ENCODE measurements around the gene PEX11G.

The PEX11G gene

GRCh38 chr19:7428651-7429113 is 60.2 kb downstream of the PEX11G start:
- Histone ChIP-seq H3F3A (ENCODE audit: insufficient read depth) (no peaks in the 10 kb centered on the region), H2AFZ (ENCODE audit: low read depth, low read length, severe bottlenecking) (no peak overlapping the region), H3K9me3 (ENCODE audit: insufficient read depth, low read length) (no peaks in the 10 kb centered on the region), H3K79me2 (ENCODE audit: insufficient read depth, low read length) (peaks cover 14% of the 10 kb centered on the region), H3K36me3 (ENCODE audit: low read length) (no peaks in the 10 kb centered on the region), H3K27me3 (ENCODE audit: low read length) (no peaks in the 10 kb centered on the region), H3K9ac (ENCODE audit: low read length) (no peak overlapping the region), H3K4me3 (ENCODE audit: insufficient read depth, low read length, poor library complexity, severe bottlenecking) (no peak overlapping the region), H3K4me2 (ENCODE audit: low read depth, low read length, poor library complexity, severe bottlenecking) (no peak overlapping the region), H3K27ac (ENCODE audit: low read depth, low read length) (no peak overlapping the region), H3K9me2 (replicated peaks; ENCODE audit: insufficient read depth, low read length) (no peaks in the 10 kb centered on the region), H4K20me1 (ENCODE audit: low read depth, low read length) (no peaks in the 10 kb centered on the region; the same call in 1 of the 2 replicates)
- no peak for TF ChIP-seq CTCF (IDR thresholded peaks at IDR 0.05; ENCODE audit: insufficient read depth, low read length, poor library complexity, severe bottlenecking)
- TF ChIP-seq EZH2phosphoT487 (conservative IDR thresholded peaks at IDR 0.05; ENCODE audit: low read length), result no peak

GRCh38 chr19:7427944-7428343 is 60.9 kb downstream of the PEX11G start:
- no peaks in the 10 kb centered on the region; the same call in 1 of the 2 replicates for H4K20me1 ChIP-seq (ENCODE audit: low read depth, low read length)
- H3K4me3 ChIP-seq (ENCODE audit: insufficient read depth, low read length, poor library complexity, severe bottlenecking), result no peak overlapping the region
- no peaks in the 10 kb centered on the region for H3K27me3 ChIP-seq (ENCODE audit: low read length)
- no peak overlapping the region for H3K4me2 ChIP-seq (ENCODE audit: low read depth, low read length, poor library complexity, severe bottlenecking)
- H3K36me3 ChIP-seq (ENCODE audit: low read length), result 0 out of 2 replicates have a peak, but pooled peaks cover 3% of the 10 kb centered on the region
- no peak overlapping the region for H3K27ac ChIP-seq (ENCODE audit: low read depth, low read length)
- no peak for TF ChIP-seq CTCF (IDR thresholded peaks at IDR 0.05; ENCODE audit: insufficient read depth, low read length, poor library complexity, severe bottlenecking)
- TF ChIP-seq EZH2phosphoT487 (conservative IDR thresholded peaks at IDR 0.05; ENCODE audit: low read length), result no peak
- no peak overlapping the region for H3K9ac ChIP-seq (ENCODE audit: low read length)
- no peaks in the 10 kb centered on the region for H3K9me2 ChIP-seq (replicated peaks; ENCODE audit: insufficient read depth, low read length)
- H2AFZ ChIP-seq (ENCODE audit: low read depth, low read length, severe bottlenecking), result no peak overlapping the region
- H3K79me2 ChIP-seq (ENCODE audit: insufficient read depth, low read length), result peaks cover 16% of the 10 kb centered on the region
- no peaks in the 10 kb centered on the region for H3K9me3 ChIP-seq (ENCODE audit: insufficient read depth, low read length)
- H3F3A ChIP-seq (ENCODE audit: insufficient read depth), result no peaks in the 10 kb centered on the region

GRCh38 chr19:7426986-7427385 is 61.8 kb downstream of the PEX11G start:
- Histone ChIP-seq H3K4me2 (ENCODE audit: low read depth, low read length, poor library complexity, severe bottlenecking) (no peak overlapping the region), H3K9me3 (ENCODE audit: insufficient read depth, low read length) (no peaks in the 10 kb centered on the region), H3K4me3 (ENCODE audit: insufficient read depth, low read length, poor library complexity, severe bottlenecking) (no peak overlapping the region), H3K27ac (ENCODE audit: low read depth, low read length) (no peak overlapping the region), H3F3A (ENCODE audit: insufficient read depth) (no peaks in the 10 kb centered on the region), H3K27me3 (ENCODE audit: low read length) (no peaks in the 10 kb centered on the region), H2AFZ (ENCODE audit: low read depth, low read length, severe bottlenecking) (no peak overlapping the region), H3K79me2 (ENCODE audit: insufficient read depth, low read length) (peaks cover 18% of the 10 kb centered on the region), H3K9ac (ENCODE audit: low read length) (no peak overlapping the region), H3K36me3 (ENCODE audit: low read length) (0 out of 2 replicates have a peak, but pooled peaks cover 4% of the 10 kb centered on the region), H3K9me2 (replicated peaks; ENCODE audit: insufficient read depth, low read length) (no peaks in the 10 kb centered on the region), H4K20me1 (ENCODE audit: low read depth, low read length) (no peaks in the 10 kb centered on the region; the same call in 1 of the 2 replicates)
- no peak for TF ChIP-seq CTCF (IDR thresholded peaks at IDR 0.05; ENCODE audit: insufficient read depth, low read length, poor library complexity, severe bottlenecking)
- no peak for TF ChIP-seq EZH2phosphoT487 (conservative IDR thresholded peaks at IDR 0.05; ENCODE audit: low read length)

All from SU-DHL-6 (cell line).